ENCODE data around the gene KLHL14.
"Not testable (repeated sequence)": the region's sequence is repeated elsewhere in the genome, so short reads cannot be mapped to it uniquely, and the experiment has no call there.

The KLHL14 gene

DNA sequence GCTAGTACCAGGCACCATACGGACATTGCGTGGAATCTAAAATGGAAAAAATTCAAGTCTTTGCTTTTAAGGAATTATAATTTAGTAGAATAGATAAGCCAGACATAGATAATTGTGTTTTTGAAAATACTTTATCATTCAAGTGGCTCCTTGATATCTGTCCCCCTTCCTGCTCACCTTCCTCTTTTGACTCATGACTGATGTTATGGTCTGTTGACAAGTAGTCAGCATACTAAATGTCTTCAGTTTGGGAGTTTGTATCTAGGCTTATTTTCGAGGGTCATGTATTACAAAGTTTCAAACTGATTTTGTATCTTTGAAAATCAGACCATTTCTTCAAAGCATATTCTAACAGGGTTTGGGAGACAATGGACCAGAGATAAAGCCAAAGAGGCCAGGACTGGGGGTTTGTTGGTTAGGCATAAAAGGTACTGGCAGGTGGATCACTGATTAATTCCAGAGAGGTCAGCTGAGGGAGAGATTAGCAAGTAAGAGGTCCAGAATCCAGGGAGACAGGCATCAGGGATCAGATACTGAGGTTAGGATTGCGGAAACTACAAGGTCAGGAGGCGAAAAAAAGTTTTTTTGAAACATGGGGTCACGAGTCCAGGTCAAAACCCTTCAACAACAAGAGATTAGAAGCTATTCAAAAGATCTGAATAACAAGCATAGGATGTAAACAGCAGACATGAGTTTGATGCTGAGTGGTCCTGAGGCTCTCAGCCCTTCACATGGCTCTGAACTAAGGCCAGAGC, 31.5 kb upstream of the KLHL14 start:
- no peak overlapping the region for H3K4me3 ChIP-seq (ENCODE audit: low read depth, low read length)
- TF ChIP-seq, protein P1, sequence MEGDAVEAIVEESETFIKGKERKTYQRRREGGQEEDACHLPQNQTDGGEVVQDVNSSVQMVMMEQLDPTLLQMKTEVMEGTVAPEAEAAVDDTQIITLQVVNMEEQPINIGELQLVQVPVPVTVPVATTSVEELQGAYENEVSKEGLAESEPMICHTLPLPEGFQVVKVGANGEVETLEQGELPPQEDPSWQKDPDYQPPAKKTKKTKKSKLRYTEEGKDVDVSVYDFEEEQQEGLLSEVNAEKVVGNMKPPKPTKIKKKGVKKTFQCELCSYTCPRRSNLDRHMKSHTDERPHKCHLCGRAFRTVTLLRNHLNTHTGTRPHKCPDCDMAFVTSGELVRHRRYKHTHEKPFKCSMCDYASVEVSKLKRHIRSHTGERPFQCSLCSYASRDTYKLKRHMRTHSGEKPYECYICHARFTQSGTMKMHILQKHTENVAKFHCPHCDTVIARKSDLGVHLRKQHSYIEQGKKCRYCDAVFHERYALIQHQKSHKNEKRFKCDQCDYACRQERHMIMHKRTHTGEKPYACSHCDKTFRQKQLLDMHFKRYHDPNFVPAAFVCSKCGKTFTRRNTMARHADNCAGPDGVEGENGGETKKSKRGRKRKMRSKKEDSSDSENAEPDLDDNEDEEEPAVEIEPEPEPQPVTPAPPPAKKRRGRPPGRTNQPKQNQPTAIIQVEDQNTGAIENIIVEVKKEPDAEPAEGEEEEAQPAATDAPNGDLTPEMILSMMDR (IDR thresholded peaks at IDR 0.05; ENCODE audit: insufficient read depth, low read length, missing control alignments) = no peak
- no peak for DNase-seq (ENCODE audit: low read depth, low spot score)
- ChIA-PET POLR2A (no interaction called here), CTCF (no interaction called here)

DNA sequence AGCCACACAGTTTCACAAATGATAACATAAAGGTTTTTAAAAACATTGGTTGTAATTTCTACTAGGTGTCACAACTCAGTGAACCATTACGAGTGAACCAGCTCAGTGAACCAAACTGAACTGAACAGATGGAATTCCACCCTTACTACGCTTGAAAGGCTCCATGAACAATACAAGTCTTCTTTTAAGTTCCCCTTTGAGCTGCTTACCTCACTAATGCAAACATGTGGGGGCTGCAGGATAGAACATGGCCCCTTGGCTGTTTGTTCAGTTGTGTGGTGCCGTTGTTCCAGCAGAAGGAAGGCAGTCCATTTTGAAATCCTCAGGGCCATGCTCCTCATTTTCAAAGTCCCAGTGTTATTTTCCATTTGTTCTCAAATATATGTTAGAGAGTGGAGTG, 30.7 kb upstream of the KLHL14 start:
- TF ChIP-seq, protein P1 (IDR thresholded peaks at IDR 0.05; ENCODE audit: insufficient read depth, low read length, missing control alignments) = no peak
- CTCF ChIA-PET = no interaction called here
- DNase-seq (ENCODE audit: low read depth, low spot score) = no peak
- POLR2A ChIA-PET = no interaction called here
- no peak overlapping the region for H3K4me3 ChIP-seq (ENCODE audit: low read depth, low read length)

DNA sequence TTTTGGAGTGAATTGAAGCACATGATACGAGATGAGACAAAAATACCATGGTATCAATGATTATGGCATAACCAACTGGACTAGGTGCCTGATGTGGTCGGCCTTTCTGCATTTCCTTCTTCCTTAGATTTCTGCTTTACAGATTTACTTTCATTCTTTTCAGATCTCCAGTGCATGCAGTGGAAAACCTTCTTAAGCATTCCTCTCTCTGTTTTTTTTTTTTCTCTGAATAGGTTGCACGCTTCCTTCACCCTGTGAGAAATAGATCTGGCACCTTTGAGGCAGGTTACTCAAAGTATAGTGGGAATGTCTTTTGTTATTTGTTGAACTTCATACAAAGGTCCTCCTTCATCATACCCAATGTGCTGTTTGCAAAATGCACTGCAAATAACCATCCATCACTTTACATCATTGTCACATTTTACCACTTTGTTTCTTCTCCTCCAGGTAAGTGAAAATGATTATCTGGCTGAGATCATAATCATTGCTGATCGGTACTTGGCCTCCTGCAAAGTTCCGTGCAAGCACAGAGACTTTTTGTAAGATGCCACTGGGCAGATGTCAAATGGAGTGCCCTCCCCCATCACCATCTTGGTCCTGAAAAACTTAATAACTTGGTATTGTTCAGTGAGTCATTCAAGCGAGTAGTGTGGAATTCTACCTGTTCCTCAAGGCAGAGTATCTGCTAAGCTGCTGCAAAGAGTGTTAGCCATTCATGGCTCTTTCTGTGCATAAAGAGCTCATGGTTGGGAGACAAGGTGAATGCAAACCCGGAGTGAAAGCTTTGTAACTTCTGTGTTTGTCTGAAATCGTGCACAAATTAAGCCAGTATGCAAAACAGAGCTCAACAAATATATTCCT, 30.0 kb upstream of the KLHL14 start:
- TF ChIP-seq, protein P1 (IDR thresholded peaks at IDR 0.05; ENCODE audit: insufficient read depth, low read length, missing control alignments) = no peak
- POLR2A ChIA-PET = no interaction called here
- no peak overlapping the region for H3K4me3 ChIP-seq (ENCODE audit: low read depth, low read length)
- CTCF ChIA-PET = no interaction called here
- no peak for DNase-seq (ENCODE audit: low read depth, low spot score)

DNA sequence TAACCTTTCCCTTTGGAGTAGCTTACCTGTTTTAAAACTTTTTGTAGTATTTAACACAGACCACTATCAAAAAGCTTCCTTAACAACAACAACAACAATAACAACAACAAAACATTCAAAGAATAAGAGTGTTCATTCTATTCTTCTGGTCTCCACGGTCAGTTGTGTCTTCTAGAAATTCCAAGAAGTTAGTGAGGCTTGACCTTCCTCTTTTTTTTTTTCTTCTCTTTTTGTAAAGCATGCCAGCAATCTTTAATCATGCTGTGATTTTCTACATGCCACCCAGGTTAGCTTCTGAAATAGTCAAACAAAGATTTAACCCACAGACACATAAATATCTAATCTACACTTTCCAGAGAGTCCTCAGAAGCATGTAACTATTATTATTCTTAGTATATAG, 28.4 kb upstream of the KLHL14 start:
- no peak for DNase-seq (ENCODE audit: low read depth, low spot score)
- no peak overlapping the region for H3K4me3 ChIP-seq (ENCODE audit: low read depth, low read length)
- POLR2A ChIA-PET = no interaction called here
- TF ChIP-seq, protein P1 (IDR thresholded peaks at IDR 0.05; ENCODE audit: insufficient read depth, low read length, missing control alignments) = no peak
- CTCF ChIA-PET = interaction anchor here (0.6 kb wide), 1 partner anchor 643 kb away, joined by 3 read pairs; no protein-coding TSS in a partner anchor

DNA sequence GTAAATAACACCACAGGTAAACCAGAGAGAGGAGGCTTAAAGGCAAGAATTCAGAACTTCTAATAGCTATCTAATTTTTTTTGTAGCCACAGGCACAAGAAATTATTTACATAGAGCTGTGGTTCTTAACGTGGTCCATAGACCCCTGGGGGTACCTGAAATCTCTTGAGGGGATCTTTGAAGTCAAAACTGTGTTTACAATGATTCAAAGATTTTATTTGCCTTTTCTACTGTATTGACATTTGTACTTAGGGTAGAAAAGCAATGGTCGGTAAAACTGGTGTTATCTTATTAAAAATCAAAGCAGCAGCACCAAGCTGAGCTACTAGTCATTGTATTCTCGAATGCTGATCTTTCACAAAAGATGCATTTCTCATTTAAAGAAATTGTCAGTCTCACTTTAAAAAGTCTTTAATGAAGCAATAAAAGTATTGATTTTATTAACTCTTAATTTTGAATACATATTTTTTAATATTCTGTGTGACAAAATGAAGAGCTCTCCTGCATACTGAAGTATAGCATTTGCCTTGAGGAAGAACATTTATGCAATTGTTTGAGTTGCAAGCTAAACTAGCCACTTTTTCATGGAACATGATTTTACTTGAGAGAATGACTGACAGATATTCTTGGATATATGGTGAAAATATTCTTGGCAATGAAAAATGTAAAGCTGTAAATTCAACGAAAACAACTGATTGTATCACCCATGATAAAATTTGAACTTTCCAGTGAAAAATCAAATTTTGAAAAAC, 25.6 kb upstream of the KLHL14 start:
- TF ChIP-seq, protein P1 (IDR thresholded peaks at IDR 0.05; ENCODE audit: insufficient read depth, low read length, missing control alignments) = no peak
- POLR2A ChIA-PET = no interaction called here
- no peak for DNase-seq (ENCODE audit: low read depth, low spot score)
- CTCF ChIA-PET = no interaction called here
- H3K4me3 ChIP-seq (ENCODE audit: low read depth, low read length) = no peak overlapping the region

DNA sequence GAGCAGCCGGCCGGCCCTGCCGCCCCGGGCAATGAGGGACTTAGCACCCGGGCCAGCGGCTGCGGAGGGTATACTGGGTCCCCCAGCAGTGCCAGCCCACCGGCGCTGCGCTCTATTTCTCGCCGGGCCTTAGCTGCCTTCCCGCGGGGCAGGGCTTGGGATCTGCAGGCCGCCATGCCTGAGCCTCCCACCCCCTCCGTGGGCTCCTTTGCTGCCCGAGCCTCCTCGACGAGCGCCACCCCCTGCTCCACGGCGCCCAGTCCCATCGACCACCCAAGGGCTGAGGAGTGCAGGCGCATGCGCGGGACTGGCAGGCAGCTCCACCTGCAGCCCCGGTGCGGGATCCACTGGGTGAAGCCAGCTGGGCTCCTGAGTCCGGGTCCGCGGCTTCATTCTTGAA, 21.8 kb upstream of the KLHL14 start:
- DNase-seq (ENCODE audit: low read depth, low spot score); CTCF ChIA-PET; H3K4me3 ChIP-seq (ENCODE audit: low read depth, low read length); POLR2A ChIA-PET: not testable (repeated sequence)
